Left forelimb (tissue), 1 donor: ENCODE measurements around the gene TRIM56.
"Not testable (repeated sequence)": the region's sequence is repeated elsewhere in the genome, so short reads cannot be mapped to it uniquely, and the experiment has no call there.

ENCODE experiments used
- DNase-seq: peaks from one replicate; pipeline ENCODE4 v3.0.0-alpha.2; 2018; ENCODE audit warnings: low spot score

The TRIM56 gene

GRCh38 chr7:101085162-101085964 is at the start of gene TRIM56:
Gene TRIM56, plus strand, starts transcription at chr7:101085481. Its CDS starts 1,832 bp downstream, at chr7:101087313.
- peak; percentile 85 for DNase-seq

GRCh38 chr7:101035941-101036340 is 49.3 kb upstream of the TRIM56 start:
- DNase-seq: no peak

GRCh38 chr7:101041283-101041682 is 44.0 kb upstream of the TRIM56 start:
- DNase-seq: not testable (repeated sequence)

GRCh38 chr7:101058355-101058754 is 26.9 kb upstream of the TRIM56 start:
- DNase-seq: no peak

GRCh38 chr7:101059620-101059942 is 25.7 kb upstream of the TRIM56 start:
- DNase-seq: no peak

- DNase-seq: no peak
Measured at GRCh38 chr7:101060992-101061391, 24.3 kb upstream of the TRIM56 start.

- DNase-seq: not testable (repeated sequence)
Measured at GRCh38 chr7:101064176-101064550, 21.1 kb upstream of the TRIM56 start.

GRCh38 chr7:101065162-101065561 is 20.1 kb upstream of the TRIM56 start:
- DNase-seq: not testable (repeated sequence)

- DNase-seq: no peak
Measured at GRCh38 chr7:101066141-101066832, 19.0 kb upstream of the TRIM56 start.

GRCh38 chr7:101066833-101067177 is 18.5 kb upstream of the TRIM56 start:
- no peak for DNase-seq

- no peak for DNase-seq
Measured at GRCh38 chr7:101068401-101068800, 16.9 kb upstream of the TRIM56 start.

- DNase-seq: not testable (repeated sequence)
Measured at GRCh38 chr7:101071362-101072104, 13.7 kb upstream of the TRIM56 start.

- DNase-seq: no peak
Measured at GRCh38 chr7:101075646-101076045, 9.6 kb upstream of the TRIM56 start.

- DNase-seq: not testable (repeated sequence)
Measured at GRCh38 chr7:101076183-101076582, 9.1 kb upstream of the TRIM56 start.

GRCh38 chr7:101077303-101078086 is 7.8 kb upstream of the TRIM56 start:
- peak; percentile 79 for DNase-seq

- no peak for DNase-seq
Measured at GRCh38 chr7:101081432-101081831, 3.8 kb upstream of the TRIM56 start.

GRCh38 chr7:101084865-101085161 is 468 bp upstream of the TRIM56 start:
- DNase-seq: no peak

- DNase-seq: no peak
Measured at GRCh38 chr7:101087334-101088068, 2.2 kb downstream of the TRIM56 start.

- no peak for DNase-seq
Measured at GRCh38 chr7:101088069-101088425, 2.8 kb downstream of the TRIM56 start.

GRCh38 chr7:101088858-101089529 is 3.7 kb downstream of the TRIM56 start:
- DNase-seq: no peak

- DNase-seq: no peak
Measured at GRCh38 chr7:101089876-101090275, 4.6 kb downstream of the TRIM56 start.
